CMK (cell line): ENCODE data around the gene SOS2.

Experiments used
- DNase-seq: peaks from one replicate; pipeline ENCODE4 v3.0.0-alpha.2; 2010; ENCODE audit warnings: low read depth

SOS2 gene

GRCh38 chr14:50231475-50232275 lies at the start of gene SOS2:
Gene SOS2 (minus strand): TSS chr14:50231578. CDS start chr14:50231283, 295 bp downstream.
- peak; percentile 47 for DNase-seq

- no peak for DNase-seq
These were observed 41.1 kb upstream of the SOS2 start for GRCh38 chr14:50272498-50272897.

GRCh38 chr14:50270932-50271331 lies 39.6 kb upstream of the SOS2 start:
- DNase-seq: no peak

- no peak for DNase-seq
These were observed 33.7 kb upstream of the SOS2 start for GRCh38 chr14:50265029-50265428.

- DNase-seq: no peak
These were observed 31.9 kb upstream of the SOS2 start for GRCh38 chr14:50263321-50263720.

- DNase-seq: no peak
These were observed 31.5 kb upstream of the SOS2 start for GRCh38 chr14:50262865-50263264.

- DNase-seq: no peak
These were observed 29.1 kb upstream of the SOS2 start for GRCh38 chr14:50260511-50260910.

- no peak for DNase-seq
These were observed 28.7 kb upstream of the SOS2 start for GRCh38 chr14:50260072-50260471.

- no peak for DNase-seq
These were observed 26.4 kb upstream of the SOS2 start for GRCh38 chr14:50257732-50258131.

GRCh38 chr14:50254248-50254647 lies 22.9 kb upstream of the SOS2 start:
- DNase-seq: no peak

- no peak for DNase-seq
These were observed 17.9 kb upstream of the SOS2 start for GRCh38 chr14:50249136-50249775.

GRCh38 chr14:50247245-50247644 lies 15.9 kb upstream of the SOS2 start:
- DNase-seq: no peak

GRCh38 chr14:50242566-50243310 lies 11.4 kb upstream of the SOS2 start:
- DNase-seq: no peak

- no peak for DNase-seq
These were observed 10.7 kb upstream of the SOS2 start for GRCh38 chr14:50242096-50242495.

- no peak for DNase-seq
These were observed 6.0 kb upstream of the SOS2 start for GRCh38 chr14:50237427-50237826.

- DNase-seq: no peak
These were observed 2.5 kb upstream of the SOS2 start for GRCh38 chr14:50233951-50234250.

GRCh38 chr14:50233166-50233950 lies 2.0 kb upstream of the SOS2 start:
- DNase-seq: no peak

GRCh38 chr14:50232276-50232642 lies 881 bp upstream of the SOS2 start:
- DNase-seq: no peak

- DNase-seq: no peak
These were observed 490 bp downstream of the SOS2 start for GRCh38 chr14:50230701-50231474.

GRCh38 chr14:50230401-50230700 lies 1.0 kb downstream of the SOS2 start:
- no peak for DNase-seq

GRCh38 chr14:50229681-50230080 lies 1.7 kb downstream of the SOS2 start:
- no peak for DNase-seq

GRCh38 chr14:50228313-50228712 lies 3.1 kb downstream of the SOS2 start:
- no peak for DNase-seq
